K562 (cell line): ENCODE data around the gene WWOX. TPM values are rescaled to one million over a fixed set of nuclear protein-coding genes. Genes with fewer than 3 reads are reported as not detected.

Experiments used
- ATAC-seq: fragments of 200-7000 bp; cut with Tn5 transposase; 3 replicates; pipeline ENCODE4 v1.9.1; 2020; ENCODE audit warnings: moderate library complexity
- BruUV-seq: library from RNA; stranded (reverse); fragments of 400-500 nt; replicated peaks from 2 replicates; lab custom pipeline; 2021; lab: Mats Ljungman, UMichigan
- CTCF ChIA-PET: fragments of 300-600 bp; formaldehyde crosslinking; extraction: SDS; loops from one replicate; lab custom pipeline; 2021; ENCODE audit warnings: low intra/inter-chr PET ratio; lab: Yijun Ruan, JAX
- POLR2A ChIA-PET: fragments of 300-600, 350-650 bp; sonication (Branson Sonifier 250); formaldehyde crosslinking; extraction: SDS; loops from one replicate; lab custom pipeline; 2021; ENCODE audit warnings: antibody characterized with exemption, inconsistent platforms; lab: Yijun Ruan, JAX
- DNase-seq, 4 experiments: peaks; one replicate each; pipeline versions ENCODE4 v3.0.0 to v3.0.0-alpha.2; 2011 to 2018; ENCODE audit warnings: low spot score in 3 of 4, mixed read lengths in 3 of 4; ENCODE audit errors: extremely low read depth in 1 of 4
- FAIRE-seq: peaks from 2 replicates; lab custom pipeline; 2011; peaks lifted over from hg19 to GRCh38; lab: Jason Lieb, UNC
- H2AFZ ChIP-seq: 2 replicates; pipeline ENCODE4 v1.6.0; 2011; ENCODE audit warnings: low read depth, low read length, control low read depth, inconsistent platforms
- H3K27ac ChIP-seq: fragments of 200-600 bp; 3 replicates; pipeline ENCODE4 v1.8.0; 2011; ENCODE audit warnings: low read depth, mild to moderate bottlenecking, control low read depth, inconsistent platforms, low read length, moderate library complexity, mixed read lengths; ENCODE audit errors: extremely low read depth
- H3K27me3 ChIP-seq, 2 experiments: fragments of 300-600 bp in 1 of 2; 2 replicates in 1 of 2; 3 replicates in 1 of 2; pipeline versions ENCODE4 v1.6.0 to v1.8.0; 2011; ENCODE audit warnings: inconsistent platforms in 2 of 2, low read length in 2 of 2, mild to moderate bottlenecking in 1 of 2, mixed read lengths in 1 of 2, moderate library complexity in 1 of 2; ENCODE audit not compliant: control insufficient read depth in 2 of 2, insufficient read depth in 2 of 2
- H3K36me3 ChIP-seq: fragments of 300-600 bp; 3 replicates; pipeline ENCODE4 v1.8.0; 2011; ENCODE audit warnings: mild to moderate bottlenecking, low read length, inconsistent platforms; ENCODE audit not compliant: control insufficient read depth, insufficient read depth
- H3K4me1 ChIP-seq, 2 experiments: fragments of 200-600 bp in 1 of 2; replicated peaks in 1 of 2; 2 replicates in 1 of 2; 3 replicates in 1 of 2; pipeline versions ENCODE4 v1.5.1 to v1.8.0; 2011; ENCODE audit warnings: inconsistent platforms in 2 of 2, low read length in 2 of 2, mild to moderate bottlenecking in 1 of 2, mixed read lengths in 1 of 2, moderate library complexity in 1 of 2; ENCODE audit not compliant: control insufficient read depth in 2 of 2, insufficient read depth in 2 of 2
- H3K4me2 ChIP-seq: 2 replicates; pipeline ENCODE4 v1.6.1; 2011; ENCODE audit warnings: low read length, control low read depth, inconsistent platforms, mixed read lengths; ENCODE audit not compliant: insufficient read depth
- H3K4me3 ChIP-seq: fragments of 200-600 bp; sonication (generic), shearing (Covaris generic); 2 replicates; pipeline ENCODE4 v1.5.1; 2016; ENCODE audit warnings: control low read depth, inconsistent platforms
- H3K79me2 ChIP-seq: fragments of 200-600 bp; 3 replicates; pipeline ENCODE4 v1.8.0; 2011; ENCODE audit warnings: low read length, inconsistent platforms; ENCODE audit not compliant: control insufficient read depth, insufficient read depth
- H3K9ac ChIP-seq, 2 experiments: 2 replicates each; pipeline versions ENCODE4 v1.6.0 to v1.6.1; 2011; ENCODE audit warnings: low read depth in 2 of 2, low read length in 2 of 2, control low read depth in 1 of 2, inconsistent platforms in 1 of 2, mild to moderate bottlenecking in 1 of 2, mixed read lengths in 1 of 2; ENCODE audit not compliant: insufficient read depth in 1 of 2
- H3K9me1 ChIP-seq: one replicate; pipeline ENCODE4 v1.6.0; 2011; ENCODE audit warnings: inconsistent platforms, mild to moderate bottlenecking, low read length, moderate library complexity; ENCODE audit not compliant: control insufficient read depth, insufficient read depth
- H3K9me3 ChIP-seq: replicated peaks from 2 replicates; pipeline ENCODE4 v1.5.1; 2011; ENCODE audit warnings: low read depth, low read length, inconsistent platforms; ENCODE audit not compliant: control insufficient read depth, insufficient read depth
- H4K20me1 ChIP-seq: replicated peaks from 2 replicates; pipeline ENCODE4 v1.6.1; 2011; ENCODE audit warnings: low read length, inconsistent platforms, mixed read lengths; ENCODE audit not compliant: control insufficient read depth, insufficient read depth
- ARHGAP35 ChIP-seq: fragments of 450-650 bp; IDR thresholded peaks from 2 replicates; pipeline ENCODE4 v1.6.1; 2018; ENCODE audit not compliant: partially characterized antibody
- ARNT ChIP-seq, 2 experiments: fragments of 450-650 bp; IDR thresholded peaks; 2 replicates each; pipeline ENCODE4 v1.6.1; 2016; ENCODE audit warnings: mild to moderate bottlenecking in 1 of 2
- CBFA2T3 ChIP-seq: fragments of 450-650 bp; IDR thresholded peaks from 2 replicates; pipeline ENCODE4 v1.6.1; 2017
- CBX8 ChIP-seq: fragments of 200-600 bp; sonication (generic); IDR thresholded peaks from 2 replicates; pipeline ENCODE4 v1.6.1; 2012; ENCODE audit warnings: borderline replicate concordance, mixed run types, low read depth, mild to moderate bottlenecking, moderate library complexity, mixed read lengths, low read length, control low read depth, inconsistent platforms; ENCODE audit not compliant: poor library complexity, severe bottlenecking; ENCODE audit errors: extremely low read depth
- ELF2 ChIP-seq: fragments of 250-450 bp; sonication (Bioruptor Pico); IDR thresholded peaks from 2 replicates; pipeline ENCODE4 v1.5.0; 2021; ENCODE audit warnings: mild to moderate bottlenecking
- ESRRB ChIP-seq: fragments of 250-450 bp; sonication (Bioruptor Pico); IDR thresholded peaks from 2 replicates; pipeline ENCODE4 v1.5.0; 2020; ENCODE audit warnings: mild to moderate bottlenecking, moderate library complexity, borderline replicate concordance
- IFI16 ChIP-seq: fragments of 250-450 bp; sonication (Bioruptor Pico); IDR thresholded peaks from 2 replicates; pipeline ENCODE4 v2.1.2; 2022; ENCODE audit warnings: mild to moderate bottlenecking, inconsistent platforms
- KLF10 ChIP-seq: fragments of 250-450 bp; sonication (Bioruptor Pico); IDR thresholded peaks from 2 replicates; pipeline ENCODE4 v1.6.1; 2021; ENCODE audit warnings: matching md5 sums
- NCOA6 ChIP-seq: fragments of 450-650 bp; IDR thresholded peaks from 2 replicates; pipeline ENCODE4 v1.6.1; 2017; ENCODE audit warnings: mild to moderate bottlenecking
- NFE2 ChIP-seq: IDR thresholded peaks from 2 replicates; pipeline ENCODE4 v1.6.1; 2014; ENCODE audit warnings: antibody characterized with exemption, low read depth
- RFX7 ChIP-seq: fragments of 250-450 bp; sonication (Bioruptor Pico); IDR thresholded peaks from 2 replicates; pipeline ENCODE4 v1.5.1; 2021; ENCODE audit warnings: mild to moderate bottlenecking
- THRAP3 ChIP-seq: fragments of 450-650 bp; IDR thresholded peaks from 2 replicates; pipeline ENCODE4 v1.6.1; 2016; ENCODE audit warnings: mild to moderate bottlenecking, inconsistent platforms, borderline replicate concordance
- ZNF41 ChIP-seq: fragments of 250-450 bp; sonication (Bioruptor Pico); conservative IDR thresholded peaks from 2 replicates; pipeline ENCODE4 v1.4.0; 2020; ENCODE audit warnings: mild to moderate bottlenecking
- WGBS: fragments of 100-300 bp; shearing (Covaris generic); methylation state at CpG from one replicate; pipeline ENCODE4 v1.1.6; 2016; ENCODE audit warnings: low coverage, mixed read lengths; ENCODE audit not compliant: insufficient coverage; ENCODE audit errors: missing lambda C conversion rate; 5-methylcytosine and 5-hydroxymethylcytosine counted together
- in situ Hi-C: fragments of 300-500 bp; cut with MboI; formaldehyde crosslinking; loops from 4 replicates; pipeline ENCODE4 v1.15.0; 2018; ENCODE audit warnings: inconsistent platforms, mixed read lengths
- intact Hi-C: fragments of 100-400 bp; cut with micrococcal nuclease; formaldehyde crosslinking; loops from 2 replicates; pipeline ENCODE4 v1.14.2; 2022
- polyA plus RNA-seq, 8 experiments: library from polyadenylated mRNA; depleted of rRNA in 4 of 8; stranded (reverse) in 5 of 8; unstranded in 3 of 8; fragments of >200 nt; fragmentation: Nextera tagmentation in 2 of 8; fragmentation: Illumina TruSeq in 1 of 8; extraction: Ambion mirVana in 2 of 8; extraction: Trizol in 1 of 8; gene quantifications; 2 replicates each; pipeline versions ENCODE4 v1.2.1 to v1.2.3, GENCODE V29; 2011 to 2014; ENCODE audit warnings: inconsistent platforms in 1 of 8, missing spikeins in 1 of 8
- total RNA-seq, 7 experiments: library from RNA; depleted of rRNA in 6 of 7; stranded (reverse); fragments of >200 nt in 6 of 7; fragmentation: Illumina TruSeq in 2 of 7; extraction: Trizol in 2 of 7; gene quantifications; 2 replicates each; pipeline versions ENCODE4 v1.2.1 to v1.2.3, GENCODE V29; 2011 to 2021; ENCODE audit warnings: low replicate concordance in 1 of 7
- TF ChIP-seq, protein P1 (sequence below): fragments of 250-450 bp; sonication (Bioruptor Pico); IDR thresholded peaks from 2 replicates; pipeline ENCODE4 v1.4.0; 2020; ENCODE audit warnings: mild to moderate bottlenecking, moderate library complexity, borderline replicate concordance
- TF ChIP-seq, protein P2 (sequence below): sonication (generic); formaldehyde crosslinking; IDR thresholded peaks from 2 replicates; pipeline ENCODE4 v1.9.0; 2022; ENCODE audit warnings: mild to moderate bottlenecking, missing genetic modification reagents
- TF ChIP-seq, protein P3 (sequence below): fragments of 250-450 bp; sonication (Bioruptor Pico); IDR thresholded peaks from 2 replicates; pipeline ENCODE4 v1.5.0; 2020; ENCODE audit warnings: mild to moderate bottlenecking, borderline replicate concordance
- TF ChIP-seq, protein P4 (sequence below): fragments of 250-450 bp; sonication (Bioruptor Pico); IDR thresholded peaks from 2 replicates; pipeline ENCODE4 v1.5.0; 2021; ENCODE audit warnings: mild to moderate bottlenecking, borderline replicate concordance

The WWOX gene
- total and polyA plus RNA-seq, 9 of the 15 experiments (the other 6 are each of a cell fraction or from before 2014, with no cell fraction given): 1.6 to 22.7 (median 8.1) TPM

DNA sequence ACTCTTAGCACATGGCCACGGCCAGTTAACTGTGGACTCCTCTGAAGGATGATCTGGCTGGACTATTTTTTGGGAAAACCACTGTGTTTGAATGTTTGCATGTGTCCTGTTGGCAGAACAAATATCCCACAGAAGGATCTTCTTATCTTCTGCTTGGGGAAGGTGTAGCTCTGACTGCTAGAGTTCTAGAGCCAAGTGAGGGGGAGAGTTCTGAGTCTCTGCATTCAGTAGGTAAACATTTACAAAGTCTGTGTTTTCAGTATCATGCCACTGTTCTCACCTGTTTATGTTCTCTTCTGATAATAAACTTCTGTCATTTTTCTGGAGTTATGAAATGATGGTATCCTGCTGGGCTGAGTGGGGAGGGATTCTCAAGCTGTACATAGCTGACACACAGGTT, 241.1 kb downstream of the WWOX start:
- DNase-seq: no peak
- intact Hi-C loops: no loop called here
- ChIA-PET CTCF (no interaction called here), POLR2A (no interaction called here)
- no peak for FAIRE-seq
- H3K4me1 ChIP-seq: no peaks in the 10 kb centered on the region
- peaks cover 0 to under 1% of the 10 kb centered on the region in 2 experiments; a peak in 1 of 5 replicates for H3K27me3 ChIP-seq
- ATAC-seq: no peak
- in situ Hi-C loops: no loop called here
- H3K27ac ChIP-seq: no peak overlapping the region
- no TSS peak for BruUV-seq
- H3K36me3 ChIP-seq: no peaks in the 10 kb centered on the region
- H3K4me3 ChIP-seq: no peak overlapping the region
- no peaks in the 10 kb centered on the region for H3K9me1 ChIP-seq
- no peak overlapping the region for H3K4me2 ChIP-seq
- no CpG with 5 or more reads among the region's 1 CpG for WGBS
- H4K20me1 ChIP-seq: no peaks in the 10 kb centered on the region
- H2AFZ ChIP-seq: no peak overlapping the region
- no peaks in the 10 kb centered on the region for H3K79me2 ChIP-seq
- no peak overlapping the region for H3K9ac ChIP-seq
- H3K9me3 ChIP-seq: no peaks in the 10 kb centered on the region
- TF ChIP-seq ARNT (IDR thresholded peaks at IDR 0.05) (no peak), KLF10 (CRISPR knock-in tag) (no peak), NFE2 (no peak), IFI16 (CRISPR knock-in tag) (no peak), CBX8 (no peak), THRAP3 (no peak), CBFA2T3 (no peak), ELF2 (CRISPR knock-in tag) (no peak), ARHGAP35 (no peak), RFX7 (no peak), ZNF41 (CRISPR knock-in tag) (no peak), ESRRB (no peak), NCOA6 (no peak)
- TF ChIP-seq, protein P1, sequence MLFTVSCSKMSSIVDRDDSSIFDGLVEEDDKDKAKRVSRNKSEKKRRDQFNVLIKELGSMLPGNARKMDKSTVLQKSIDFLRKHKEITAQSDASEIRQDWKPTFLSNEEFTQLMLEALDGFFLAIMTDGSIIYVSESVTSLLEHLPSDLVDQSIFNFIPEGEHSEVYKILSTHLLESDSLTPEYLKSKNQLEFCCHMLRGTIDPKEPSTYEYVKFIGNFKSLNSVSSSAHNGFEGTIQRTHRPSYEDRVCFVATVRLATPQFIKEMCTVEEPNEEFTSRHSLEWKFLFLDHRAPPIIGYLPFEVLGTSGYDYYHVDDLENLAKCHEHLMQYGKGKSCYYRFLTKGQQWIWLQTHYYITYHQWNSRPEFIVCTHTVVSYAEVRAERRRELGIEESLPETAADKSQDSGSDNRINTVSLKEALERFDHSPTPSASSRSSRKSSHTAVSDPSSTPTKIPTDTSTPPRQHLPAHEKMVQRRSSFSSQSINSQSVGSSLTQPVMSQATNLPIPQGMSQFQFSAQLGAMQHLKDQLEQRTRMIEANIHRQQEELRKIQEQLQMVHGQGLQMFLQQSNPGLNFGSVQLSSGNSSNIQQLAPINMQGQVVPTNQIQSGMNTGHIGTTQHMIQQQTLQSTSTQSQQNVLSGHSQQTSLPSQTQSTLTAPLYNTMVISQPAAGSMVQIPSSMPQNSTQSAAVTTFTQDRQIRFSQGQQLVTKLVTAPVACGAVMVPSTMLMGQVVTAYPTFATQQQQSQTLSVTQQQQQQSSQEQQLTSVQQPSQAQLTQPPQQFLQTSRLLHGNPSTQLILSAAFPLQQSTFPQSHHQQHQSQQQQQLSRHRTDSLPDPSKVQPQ (CRISPR knock-in tag): no peak
- TF ChIP-seq, protein P2, sequence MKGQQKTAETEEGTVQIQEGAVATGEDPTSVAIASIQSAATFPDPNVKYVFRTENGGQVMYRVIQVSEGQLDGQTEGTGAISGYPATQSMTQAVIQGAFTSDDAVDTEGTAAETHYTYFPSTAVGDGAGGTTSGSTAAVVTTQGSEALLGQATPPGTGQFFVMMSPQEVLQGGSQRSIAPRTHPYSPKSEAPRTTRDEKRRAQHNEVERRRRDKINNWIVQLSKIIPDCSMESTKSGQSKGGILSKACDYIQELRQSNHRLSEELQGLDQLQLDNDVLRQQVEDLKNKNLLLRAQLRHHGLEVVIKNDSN (CRISPR knock-in tag): no peak
- TF ChIP-seq, protein P3, sequence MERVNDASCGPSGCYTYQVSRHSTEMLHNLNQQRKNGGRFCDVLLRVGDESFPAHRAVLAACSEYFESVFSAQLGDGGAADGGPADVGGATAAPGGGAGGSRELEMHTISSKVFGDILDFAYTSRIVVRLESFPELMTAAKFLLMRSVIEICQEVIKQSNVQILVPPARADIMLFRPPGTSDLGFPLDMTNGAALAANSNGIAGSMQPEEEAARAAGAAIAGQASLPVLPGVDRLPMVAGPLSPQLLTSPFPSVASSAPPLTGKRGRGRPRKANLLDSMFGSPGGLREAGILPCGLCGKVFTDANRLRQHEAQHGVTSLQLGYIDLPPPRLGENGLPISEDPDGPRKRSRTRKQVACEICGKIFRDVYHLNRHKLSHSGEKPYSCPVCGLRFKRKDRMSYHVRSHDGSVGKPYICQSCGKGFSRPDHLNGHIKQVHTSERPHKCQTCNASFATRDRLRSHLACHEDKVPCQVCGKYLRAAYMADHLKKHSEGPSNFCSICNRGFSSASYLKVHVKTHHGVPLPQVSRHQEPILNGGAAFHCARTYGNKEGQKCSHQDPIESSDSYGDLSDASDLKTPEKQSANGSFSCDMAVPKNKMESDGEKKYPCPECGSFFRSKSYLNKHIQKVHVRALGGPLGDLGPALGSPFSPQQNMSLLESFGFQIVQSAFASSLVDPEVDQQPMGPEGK: no peak
- TF ChIP-seq, protein P4, sequence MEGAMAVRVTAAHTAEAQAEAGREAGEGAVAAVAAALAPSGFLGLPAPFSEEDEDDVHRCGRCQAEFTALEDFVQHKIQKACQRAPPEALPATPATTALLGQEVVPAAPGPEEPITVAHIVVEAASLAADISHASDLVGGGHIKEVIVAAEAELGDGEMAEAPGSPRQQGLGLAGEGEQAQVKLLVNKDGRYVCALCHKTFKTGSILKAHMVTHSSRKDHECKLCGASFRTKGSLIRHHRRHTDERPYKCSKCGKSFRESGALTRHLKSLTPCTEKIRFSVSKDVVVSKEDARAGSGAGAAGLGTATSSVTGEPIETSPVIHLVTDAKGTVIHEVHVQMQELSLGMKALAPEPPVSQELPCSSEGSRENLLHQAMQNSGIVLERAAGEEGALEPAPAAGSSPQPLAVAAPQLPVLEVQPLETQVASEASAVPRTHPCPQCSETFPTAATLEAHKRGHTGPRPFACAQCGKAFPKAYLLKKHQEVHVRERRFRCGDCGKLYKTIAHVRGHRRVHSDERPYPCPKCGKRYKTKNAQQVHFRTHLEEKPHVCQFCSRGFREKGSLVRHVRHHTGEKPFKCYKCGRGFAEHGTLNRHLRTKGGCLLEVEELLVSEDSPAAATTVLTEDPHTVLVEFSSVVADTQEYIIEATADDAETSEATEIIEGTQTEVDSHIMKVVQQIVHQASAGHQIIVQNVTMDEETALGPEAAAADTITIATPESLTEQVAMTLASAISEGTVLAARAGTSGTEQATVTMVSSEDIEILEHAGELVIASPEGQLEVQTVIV (CRISPR knock-in tag): no peak
